ENCODE data around the gene PUM1.

DNA sequence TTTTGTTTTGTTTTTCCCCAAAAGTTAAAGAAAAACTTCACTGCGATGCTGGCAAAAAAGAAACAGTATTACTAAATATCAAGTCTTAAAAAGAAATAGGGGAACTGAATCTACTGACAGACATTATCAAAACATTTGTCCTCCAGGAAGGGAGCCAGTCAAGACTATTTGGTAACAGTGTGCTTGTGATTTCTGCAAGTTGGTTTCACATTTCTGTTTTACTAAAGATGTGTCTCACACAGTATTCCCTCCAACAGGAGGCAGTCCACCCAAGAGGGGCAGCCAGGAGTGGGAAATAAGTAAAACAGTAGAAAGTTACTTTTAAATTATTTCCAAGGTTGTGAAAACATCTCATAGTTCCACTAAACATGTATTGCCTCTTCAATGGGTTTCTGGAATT, 82.6 kb downstream of the PUM1 start:
- TF ChIP-seq POLR2AphosphoS5 (IDR thresholded peaks at IDR 0.05; ENCODE audit: borderline replicate concordance, low read depth, low read length) (no peak), EZH2 (IDR thresholded peaks at IDR 0.05) (no peak)

Data from SK-N-MC (cell line).